NCI-H82 (cell line): ENCODE data around the gene PI4K2A.
"Not testable (repeated sequence)": the region's sequence is repeated elsewhere in the genome, so short reads cannot be mapped to it uniquely, and the experiment has no call there.

ENCODE experiments used
- DNase-seq: peaks from one replicate; lab custom pipeline; 2025; lab: John Stamatoyannopoulos, UW

PI4K2A gene

DNA sequence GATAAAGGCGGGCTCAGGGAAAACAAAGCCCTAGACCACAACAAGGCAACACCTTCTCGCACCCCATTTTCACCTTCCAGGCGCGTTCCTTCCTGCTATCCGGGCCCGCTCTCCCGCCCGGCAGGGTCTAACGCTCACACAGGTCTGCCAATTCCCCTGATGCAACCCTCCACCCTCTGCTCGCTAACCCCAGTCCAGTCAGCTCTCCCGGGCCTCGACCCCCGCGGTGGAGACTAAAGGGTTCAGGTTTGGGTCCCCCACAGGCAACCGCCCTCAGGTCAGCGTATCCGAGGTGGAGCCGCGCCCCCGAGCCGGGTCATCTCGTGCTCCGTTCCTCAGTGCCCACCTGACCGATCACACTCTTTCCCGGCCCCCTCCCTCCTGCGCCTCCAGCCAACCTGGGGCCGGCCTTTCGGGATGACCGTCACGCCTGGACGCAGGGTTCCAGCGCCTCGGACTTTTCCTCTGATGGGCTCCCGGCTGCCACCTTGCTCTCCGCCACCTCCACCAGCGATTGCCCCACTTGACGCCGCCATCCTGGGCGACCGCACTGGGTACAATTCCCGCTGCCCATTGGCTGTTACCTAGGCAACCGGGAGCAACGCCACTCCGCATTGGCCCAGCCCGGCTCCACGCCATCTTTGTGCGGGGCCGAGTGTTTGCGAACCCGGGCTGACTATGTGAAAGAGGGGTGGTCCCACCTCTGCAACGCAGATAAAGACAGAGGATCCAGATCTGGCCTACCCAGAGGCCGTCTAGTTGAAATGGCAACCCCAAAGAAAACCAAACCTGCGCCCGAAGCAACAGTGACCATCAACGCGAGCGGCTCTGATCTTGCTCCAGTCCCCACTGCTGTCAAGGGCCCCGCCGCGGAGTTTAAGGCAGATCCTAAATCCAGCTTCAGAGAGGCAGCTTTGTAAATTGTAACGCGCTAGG is 7.3 kb upstream of the PI4K2A start, which contains the start of gene MORN4:
TSS of gene MORN4 (minus strand) at position 552 of the 936 bp plus-strand sequence. CDS start 13,847 bp downstream, outside the sequence.
- peak; percentile 95 for DNase-seq

DNA sequence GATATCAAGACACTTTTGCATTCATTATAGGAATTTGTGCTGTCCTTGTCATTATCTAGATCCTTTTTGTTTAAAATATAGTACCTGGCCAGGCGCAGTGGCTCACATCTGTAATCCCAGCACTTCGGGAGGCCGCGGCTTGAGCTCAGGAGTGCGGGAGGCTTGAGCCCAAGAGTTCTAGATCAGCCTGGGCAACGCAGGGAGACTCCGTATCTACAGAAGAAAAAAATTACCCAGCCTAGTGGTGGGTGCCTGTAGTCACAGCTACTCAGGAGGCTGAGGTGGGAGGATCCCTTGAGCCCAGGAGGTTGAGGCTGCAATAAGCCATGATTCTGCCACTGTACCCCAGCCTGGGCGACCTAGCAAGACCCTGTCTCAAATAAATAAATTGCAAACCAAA is 6.5 kb upstream of the PI4K2A start:
- peak; percentile 42 for DNase-seq

DNA sequence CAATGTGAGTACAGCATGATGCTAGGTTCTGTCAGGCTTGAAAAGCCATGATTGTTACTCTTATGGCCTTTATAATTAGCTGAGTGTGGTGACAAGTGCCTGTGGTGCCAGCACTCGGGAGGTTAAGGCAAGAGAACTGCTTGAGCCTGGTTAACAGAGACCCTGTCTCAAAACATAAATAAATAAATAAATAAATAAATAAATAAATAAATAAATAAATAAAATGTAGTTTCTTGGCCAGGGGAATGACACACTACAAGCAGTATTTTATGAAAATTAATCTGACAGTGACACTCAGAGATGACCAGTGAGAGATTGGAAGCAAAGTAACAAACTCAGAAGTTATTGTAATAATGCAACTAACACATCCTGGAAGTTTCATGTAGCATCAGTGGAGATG is 4.9 kb upstream of the PI4K2A start:
- DNase-seq: no peak

DNA sequence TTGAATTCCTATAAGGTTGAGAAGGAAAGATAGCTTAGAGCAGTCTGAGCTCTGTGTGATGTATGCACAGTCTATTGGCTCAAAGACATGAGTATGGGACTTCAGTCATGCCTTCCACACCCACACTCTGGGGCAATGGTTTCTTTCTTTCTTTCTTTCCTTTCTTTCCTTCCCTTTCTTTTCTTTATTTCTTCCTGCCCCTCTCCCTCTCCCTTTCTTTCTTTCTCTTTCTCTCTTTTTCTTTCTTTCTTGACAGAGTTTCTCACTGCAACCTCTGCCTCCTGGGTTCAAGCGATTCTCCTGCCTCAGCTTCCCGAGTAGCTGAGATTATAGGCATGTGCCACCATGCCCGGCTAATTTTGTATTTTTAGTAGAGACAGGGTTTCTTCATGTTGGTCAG is 1.4 kb upstream of the PI4K2A start:
- DNase-seq: not testable (repeated sequence)

DNA sequence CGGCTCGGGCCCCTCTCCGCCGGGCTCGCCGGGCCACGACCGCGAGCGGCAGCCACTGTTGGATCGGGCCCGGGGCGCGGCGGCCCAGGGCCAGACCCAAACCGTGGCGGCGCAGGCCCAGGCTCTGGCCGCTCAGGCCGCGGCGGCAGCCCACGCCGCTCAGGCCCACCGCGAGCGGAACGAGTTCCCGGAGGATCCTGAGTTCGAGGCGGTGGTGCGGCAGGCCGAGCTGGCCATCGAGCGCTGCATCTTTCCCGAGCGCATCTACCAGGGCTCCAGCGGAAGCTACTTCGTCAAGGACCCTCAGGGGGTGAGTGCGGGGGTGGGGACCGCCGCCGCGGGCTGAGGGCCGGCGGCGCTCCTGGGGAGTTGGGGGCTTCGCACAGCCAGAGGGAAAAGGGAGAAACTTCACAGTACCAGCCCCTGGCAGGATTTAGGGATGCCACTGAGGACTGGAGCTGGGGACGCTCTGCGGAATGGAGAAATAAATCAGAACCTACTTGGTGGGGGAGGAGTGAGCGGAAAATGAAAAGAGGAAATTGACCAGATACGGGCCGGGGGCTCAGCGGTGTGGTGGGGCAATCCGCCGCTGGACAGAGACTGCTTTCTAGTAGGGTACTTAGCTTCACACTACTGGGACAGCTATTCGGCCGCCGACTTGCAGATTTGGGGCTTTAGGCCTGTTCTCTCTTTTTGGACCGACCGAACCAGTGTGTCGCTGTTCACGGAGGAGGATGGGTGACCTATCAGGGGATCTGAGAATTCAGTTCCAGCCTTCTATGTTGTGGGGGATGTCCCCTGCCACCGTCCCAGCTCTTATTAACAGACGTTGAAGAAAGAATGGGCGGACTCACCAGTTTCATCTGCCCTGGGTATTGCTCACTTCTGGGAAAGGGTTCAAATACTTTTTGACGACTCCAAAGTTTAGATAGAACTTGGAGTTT is 669 bp downstream of the PI4K2A start:
- peak; percentile 31 for DNase-seq

DNA sequence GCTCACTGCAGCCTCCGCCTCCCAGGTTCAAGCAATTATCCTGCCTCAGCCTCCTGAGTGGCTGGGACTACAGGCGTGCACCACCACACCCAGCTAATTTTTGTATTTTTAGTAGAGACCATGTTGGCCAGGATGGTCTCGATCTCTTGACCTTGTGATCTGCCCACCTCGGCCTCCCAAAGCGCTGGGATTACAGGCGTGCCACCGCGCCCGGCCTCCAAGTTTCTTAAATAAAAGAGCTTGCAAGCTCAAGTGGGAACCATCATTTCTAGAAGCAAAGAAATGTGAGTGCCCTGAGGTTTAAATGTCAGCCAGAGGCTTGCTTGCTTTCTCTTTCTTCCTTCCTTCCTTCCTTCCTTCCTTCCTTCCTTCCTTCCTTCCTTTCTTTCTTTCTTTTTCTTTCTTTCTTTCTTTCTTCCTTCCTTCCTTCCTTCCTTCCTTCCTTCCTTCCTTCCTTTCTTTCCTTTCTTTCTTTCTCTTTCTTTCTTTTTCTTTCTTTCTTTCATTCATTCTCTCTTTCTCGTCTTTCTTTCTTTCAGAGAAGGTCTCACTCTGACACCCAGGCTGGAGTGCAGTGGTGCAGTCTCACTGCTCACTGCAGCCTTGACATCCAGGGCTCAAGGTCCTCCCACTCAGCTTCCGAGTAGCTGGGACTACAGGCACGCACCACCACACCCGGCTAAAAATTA is 2.1 kb downstream of the PI4K2A start:
- DNase-seq: not testable (repeated sequence)

DNA sequence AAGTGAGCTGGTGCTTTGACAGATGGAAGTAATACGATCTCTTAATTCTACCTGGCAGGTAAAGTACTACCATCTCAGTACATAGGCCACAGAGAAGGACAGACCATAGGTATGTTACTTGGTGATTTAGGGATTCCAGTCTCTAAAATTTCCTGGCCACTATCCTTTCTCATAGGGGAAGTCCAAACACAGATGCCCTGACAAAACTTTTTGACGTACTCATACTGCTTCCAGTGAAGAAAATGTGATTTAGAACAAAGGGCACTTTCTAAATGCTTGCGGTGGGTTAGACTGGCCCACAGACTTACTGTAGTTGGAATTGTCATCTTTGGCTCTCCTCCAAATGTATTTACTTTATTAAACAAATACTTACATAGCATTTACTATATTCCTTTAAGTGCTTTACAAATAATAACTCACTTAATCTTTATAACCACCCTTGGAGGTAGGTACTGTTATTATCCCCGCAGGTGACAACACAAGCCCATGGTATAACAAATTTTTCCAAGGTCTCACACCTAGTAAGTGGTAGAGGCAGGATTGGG is 3.0 kb downstream of the PI4K2A start:
- DNase-seq: no peak

DNA sequence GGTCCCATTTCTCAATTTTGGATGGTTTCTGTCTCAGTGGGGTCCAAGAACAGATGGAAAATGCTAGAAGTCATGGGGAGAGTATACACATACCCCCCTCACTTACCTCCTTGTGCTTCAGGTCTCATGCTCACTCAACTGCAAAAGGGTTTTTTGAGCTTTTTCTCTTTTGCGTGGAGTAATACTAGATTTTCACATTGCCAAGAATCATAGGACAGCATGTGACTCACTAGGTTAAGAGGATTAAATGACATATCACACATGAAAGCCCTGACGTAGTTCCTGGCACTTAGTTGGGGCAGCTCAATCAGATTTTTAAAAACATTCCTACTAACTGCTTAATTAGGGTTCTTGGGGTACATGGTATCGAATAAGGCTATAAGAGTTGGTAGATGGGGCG is 4.5 kb downstream of the PI4K2A start:
- DNase-seq: no peak

DNA sequence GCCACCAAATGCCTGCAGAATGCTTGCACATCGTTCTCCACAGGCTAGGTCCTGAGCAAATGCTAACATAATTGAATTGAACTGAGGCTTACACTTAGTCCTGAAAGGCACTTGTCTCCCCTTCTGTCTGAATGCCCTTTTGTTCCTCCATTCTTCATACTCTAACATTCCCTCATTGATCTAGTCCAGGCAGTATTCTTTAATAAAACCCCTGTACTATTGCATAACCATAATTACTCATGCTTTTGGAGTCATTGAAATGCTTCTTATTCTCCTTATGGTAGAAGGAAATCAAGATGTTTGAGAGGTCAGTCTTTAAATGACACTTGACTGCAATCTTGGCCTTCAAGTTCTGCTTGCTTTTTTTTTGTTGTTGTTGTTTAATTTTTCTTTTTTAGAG is 7.1 kb downstream of the PI4K2A start:
- DNase-seq: no peak

DNA sequence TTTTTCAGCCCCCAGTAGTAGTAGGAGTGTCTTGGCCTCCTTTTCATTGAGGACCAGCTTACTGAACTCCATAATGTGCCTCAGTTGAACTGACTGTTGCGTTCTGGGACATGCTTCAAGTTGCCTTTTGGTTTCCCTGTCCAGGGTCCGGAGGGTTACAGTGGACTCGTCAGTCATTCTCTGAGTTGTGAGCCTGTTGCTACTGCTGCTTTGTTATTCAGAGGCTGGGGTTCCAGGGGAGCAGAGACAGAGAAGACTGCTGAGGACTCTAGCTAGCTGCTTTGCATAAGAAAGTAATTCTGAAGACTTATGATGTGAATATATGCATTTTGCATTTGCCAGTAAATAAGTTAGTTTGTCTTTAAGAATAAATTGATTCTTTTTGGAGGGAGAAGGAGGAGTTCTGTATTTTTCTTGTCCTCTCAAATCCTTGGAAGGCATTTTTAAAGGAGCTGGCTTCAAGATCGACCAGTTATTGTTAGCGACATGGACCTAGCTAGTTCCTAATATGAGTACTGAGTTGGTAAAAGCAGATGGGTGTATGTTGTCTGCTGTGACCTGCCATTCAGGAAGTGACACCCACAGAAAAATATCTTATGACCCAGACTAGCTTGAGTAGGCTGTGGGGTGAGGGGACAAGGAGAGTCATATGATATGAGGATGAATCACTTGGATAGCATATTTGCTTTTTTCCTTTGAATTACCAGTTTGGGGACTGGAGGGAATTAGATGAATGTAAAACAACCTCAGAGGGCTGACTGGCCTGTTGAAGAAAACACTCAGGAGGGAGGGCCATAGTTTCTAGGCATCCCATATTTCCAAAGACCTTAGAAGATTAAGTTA is 8.3 kb downstream of the PI4K2A start:
- DNase-seq: no peak

DNA sequence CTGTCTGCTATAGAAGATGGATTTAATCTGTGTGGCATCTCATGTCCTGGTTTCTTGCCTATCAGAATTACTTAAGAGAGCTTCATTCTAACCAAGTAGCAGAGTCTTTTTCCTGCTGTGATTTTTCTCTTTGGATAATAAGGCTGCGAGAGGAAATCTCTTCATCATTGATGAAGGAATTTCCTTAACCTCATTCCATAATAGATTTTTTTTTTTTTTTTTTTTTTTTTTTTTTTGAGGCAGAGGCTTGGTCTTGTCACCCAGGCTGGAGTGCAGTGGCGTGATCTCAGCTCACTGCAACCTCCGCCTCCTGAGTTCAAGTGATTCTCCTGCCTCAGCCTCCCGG is 8.9 kb downstream of the PI4K2A start:
- DNase-seq: not testable (repeated sequence)

DNA sequence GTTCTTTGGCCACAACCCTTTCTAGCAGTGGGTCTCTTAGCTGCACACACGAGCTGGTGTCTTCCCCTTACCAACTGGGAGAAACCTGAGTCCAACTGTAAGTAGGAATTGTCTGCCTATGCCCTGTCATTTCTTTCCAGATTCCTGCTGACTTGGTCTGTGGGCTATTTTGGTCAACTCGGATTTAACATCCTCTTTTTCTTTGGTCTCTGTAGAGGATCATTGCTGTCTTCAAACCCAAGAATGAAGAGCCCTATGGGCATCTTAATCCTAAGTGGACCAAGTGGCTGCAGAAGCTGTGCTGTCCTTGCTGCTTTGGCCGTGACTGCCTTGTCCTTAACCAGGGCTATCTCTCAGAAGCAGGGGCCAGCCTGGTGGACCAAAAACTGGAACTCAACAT is 10.3 kb downstream of the PI4K2A start:
- no peak for DNase-seq

DNA sequence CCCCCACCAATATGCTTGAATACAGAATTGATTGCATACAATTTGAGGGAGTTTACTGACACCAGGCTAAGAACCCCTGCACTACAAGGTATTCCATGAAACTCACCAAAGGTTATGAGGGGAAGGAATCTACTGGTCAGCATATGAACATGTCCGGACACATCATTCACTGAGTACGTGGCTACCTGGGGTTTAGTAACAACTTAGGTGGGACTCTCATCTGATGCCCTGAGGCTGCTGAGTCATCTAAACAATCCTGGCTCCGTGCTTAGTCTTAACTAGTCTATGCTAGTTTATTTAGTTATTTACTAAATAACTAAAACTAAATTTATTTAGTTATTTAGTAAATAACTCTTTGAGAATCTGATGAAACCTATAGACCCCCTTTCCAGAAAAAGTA is 11.3 kb downstream of the PI4K2A start:
- DNase-seq: no peak

DNA sequence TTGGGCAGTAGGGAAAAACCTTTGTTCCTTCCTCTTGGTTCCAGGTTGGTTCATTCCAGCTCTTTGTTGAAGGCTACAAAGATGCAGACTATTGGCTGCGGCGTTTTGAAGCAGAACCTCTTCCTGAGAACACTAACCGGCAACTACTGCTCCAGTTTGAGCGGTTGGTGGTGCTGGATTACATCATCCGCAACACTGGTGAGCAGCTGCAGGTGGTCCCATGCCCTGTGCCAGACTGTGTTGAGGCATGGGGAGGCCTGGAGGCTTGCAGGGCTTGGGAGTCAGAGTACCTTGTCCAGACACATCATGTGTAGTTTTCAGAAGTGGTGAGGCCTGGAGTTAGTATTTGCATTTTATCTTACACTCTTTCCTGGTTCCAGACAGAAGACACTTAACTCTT is 16.3 kb downstream of the PI4K2A start:
- DNase-seq: no peak

DNA sequence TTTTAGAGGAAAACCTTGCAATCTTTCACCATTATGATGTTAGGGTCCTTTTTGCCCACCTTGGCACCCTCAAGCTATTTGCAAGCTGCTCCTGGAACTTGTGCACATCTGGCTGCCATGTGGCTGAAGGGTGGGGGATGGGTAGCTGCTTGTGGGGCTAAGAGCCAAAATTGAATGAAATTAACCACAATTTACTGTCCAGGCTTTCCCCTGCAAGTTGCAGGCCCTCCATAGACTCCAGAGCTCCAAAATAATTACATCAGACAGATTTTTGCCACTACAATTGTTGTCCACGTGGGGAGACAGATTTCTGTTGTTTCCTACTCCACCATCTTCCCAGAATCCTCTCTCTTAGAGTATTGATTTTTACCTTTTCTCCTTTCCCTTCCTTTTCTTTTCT is 19.1 kb downstream of the PI4K2A start:
- no peak for DNase-seq

DNA sequence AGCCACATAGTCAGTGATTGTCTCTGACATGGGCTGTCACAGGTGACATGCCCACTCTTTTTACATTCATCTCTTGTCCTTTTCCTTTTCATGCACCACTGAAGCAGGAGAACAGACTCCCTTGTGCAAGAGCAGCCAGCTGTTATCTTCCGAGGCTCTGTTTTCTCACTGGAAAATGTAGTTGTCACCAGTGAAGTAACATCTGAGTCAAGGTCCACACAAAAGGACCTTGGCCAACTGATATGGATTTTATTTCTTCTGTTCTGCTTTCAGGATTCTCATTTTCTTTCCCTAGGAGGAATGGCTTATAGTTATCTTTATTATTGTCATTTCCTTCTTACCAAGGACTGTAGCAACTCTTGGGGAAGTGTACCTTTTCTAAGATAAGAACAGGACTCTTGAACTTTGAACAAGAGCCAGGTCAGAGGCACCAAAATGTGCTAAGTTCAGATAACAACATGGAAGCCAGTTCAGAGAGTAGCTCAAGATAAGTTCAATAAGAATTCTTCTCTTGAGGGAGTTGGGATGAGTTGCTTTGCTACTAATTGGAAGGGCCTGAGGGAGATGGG is 23.9 kb downstream of the PI4K2A start:
- no peak for DNase-seq

DNA sequence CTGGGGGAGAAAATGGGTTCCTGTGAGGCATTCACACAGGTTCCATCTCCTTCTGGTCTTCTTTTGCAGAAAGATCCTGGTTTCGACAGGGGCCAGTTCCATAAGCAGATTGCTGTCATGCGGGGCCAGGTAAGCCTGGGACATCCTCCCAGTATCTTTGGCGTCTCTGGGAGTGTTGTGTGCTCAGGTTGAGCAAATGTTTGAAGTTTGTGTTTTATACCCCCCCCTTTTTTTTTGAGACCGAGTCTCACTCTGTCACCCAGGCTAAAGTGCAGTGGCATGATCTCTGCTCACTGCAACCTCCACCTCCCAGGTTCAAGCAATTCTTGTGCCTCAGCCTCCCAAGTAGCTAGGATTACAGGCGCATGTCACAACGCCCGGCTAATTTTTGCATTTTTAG is 26.5 kb downstream of the PI4K2A start:
- no peak for DNase-seq

DNA sequence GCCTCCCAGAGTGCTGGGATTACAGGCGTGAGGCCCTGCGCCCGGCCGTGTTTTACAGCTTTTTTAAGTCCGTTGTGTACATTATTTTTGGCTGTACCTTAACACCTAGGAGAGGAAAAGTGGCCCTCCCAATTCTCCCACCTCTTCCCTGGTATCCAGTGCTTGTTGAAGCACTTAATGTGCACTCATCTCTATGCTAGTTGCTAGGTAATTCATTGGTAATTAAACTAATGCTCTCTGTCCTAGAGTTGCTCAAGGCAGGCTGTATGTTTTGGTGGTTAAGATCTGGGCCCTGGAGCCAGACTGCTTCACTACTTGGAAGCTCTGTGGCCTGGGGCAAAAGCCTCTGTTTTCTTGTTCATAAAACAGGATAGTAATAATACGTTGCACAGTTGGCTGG is 27.0 kb downstream of the PI4K2A start:
- no peak for DNase-seq

DNA sequence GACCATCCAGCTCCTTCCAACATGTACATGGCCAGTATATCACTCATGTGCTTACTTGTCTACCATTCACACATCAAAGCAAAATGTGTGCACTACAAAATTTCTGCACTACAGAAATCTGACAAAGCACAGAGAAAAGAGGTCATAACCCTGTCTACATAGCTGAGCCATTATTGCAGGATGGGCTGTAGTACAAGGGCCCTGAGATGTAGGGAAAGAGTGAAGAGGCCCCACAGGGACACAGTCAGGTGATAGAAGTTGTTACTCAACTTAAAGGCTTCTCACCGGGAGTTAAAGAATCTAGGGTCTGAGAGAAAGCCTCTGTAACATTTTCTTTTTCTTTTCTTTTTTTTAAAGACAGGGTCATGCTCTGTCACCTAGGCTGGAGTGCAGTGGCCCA is 29.1 kb downstream of the PI4K2A start:
- DNase-seq: no peak

DNA sequence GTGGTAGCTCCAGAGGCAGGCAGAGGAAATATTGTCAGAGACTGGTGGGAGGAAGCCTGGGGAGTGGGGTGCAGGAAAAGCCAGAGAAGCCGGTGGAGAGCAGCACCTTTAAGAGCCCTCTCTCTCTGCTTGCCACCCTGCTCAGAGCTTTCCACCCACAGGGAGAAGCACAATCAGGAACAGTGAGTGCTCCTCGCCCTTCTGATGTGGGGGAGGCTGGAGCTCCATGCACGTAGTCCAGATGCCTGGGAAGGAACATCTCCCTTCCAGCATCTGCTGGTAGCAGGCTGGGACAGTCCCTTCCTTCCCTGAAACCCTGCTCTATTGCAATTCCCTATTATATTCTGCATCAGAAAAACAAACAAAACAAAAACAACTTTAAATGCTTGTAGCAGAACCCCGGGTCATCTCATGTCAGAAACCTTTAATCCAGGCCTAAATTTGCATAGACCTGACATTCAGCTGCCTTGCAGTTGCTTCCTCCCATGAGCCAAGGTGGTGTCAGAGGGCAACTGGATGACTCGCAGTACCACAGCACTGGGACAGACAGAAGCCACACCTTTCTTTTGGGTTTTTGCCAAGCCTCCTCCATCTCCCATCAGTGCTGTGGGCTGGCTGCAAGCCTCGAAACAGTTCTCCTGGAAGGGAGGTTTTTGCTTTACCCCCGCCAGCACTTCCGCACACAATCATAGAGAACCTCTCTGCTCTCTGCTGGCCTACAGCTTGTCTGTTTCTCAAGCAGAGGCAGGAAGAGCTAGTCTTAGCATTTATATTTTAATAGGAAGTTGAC is 33.5 kb downstream of the PI4K2A start:
- DNase-seq: no peak
